HG02870 (cell line): ENCODE measurements around the gene CBX6.

Experiments
- ATAC-seq: cut with Tn5 transposase; IDR thresholded peaks from one replicate; pipeline ENCODE4 v1.9.1; 2021; ENCODE audit warnings: mild to moderate bottlenecking, moderate library complexity; ENCODE audit not compliant: unreplicated experiment

Gene CBX6

DNA sequence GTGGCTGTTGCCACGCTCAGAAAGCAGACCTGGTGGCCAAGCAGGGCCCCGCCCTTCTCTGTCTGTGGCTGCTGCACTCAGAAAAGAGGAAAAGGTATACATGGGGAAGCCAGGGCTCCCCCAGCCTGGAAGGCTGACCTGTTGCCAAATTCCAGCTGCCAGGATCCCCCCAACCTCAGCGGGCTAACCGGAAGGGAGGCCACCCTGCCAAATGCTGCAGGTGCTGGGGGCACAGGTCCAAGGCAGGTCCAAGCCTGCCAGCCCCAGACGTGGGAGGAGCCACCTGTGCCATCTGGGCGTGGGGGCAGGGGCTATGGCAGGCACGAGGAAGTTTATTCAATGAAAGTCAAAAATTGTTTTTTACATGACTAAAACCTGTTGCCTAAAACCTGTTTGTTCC is 30.8 kb downstream of the CBX6 start:
- no peak for ATAC-seq

DNA sequence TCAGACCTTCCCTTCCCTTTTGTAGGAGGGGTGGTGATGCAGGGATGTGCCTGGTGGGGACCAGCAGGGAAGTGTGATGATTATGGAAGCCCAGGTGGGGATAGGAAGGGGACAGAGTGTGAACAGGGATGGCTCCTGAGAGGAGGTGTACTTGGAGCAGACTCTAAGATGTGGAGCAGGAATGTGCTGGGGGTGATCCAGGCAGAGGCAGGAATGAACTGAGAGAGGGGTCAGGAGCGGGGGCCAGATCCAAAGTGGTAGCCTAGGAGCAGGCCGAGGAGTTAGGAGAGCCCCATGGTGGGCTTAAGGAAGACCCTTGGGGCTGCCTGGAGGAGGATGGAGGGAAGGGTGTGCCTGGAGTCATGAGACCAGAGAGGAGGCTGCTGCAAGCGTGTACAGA is 31.9 kb downstream of the CBX6 start:
- no peak for ATAC-seq

DNA sequence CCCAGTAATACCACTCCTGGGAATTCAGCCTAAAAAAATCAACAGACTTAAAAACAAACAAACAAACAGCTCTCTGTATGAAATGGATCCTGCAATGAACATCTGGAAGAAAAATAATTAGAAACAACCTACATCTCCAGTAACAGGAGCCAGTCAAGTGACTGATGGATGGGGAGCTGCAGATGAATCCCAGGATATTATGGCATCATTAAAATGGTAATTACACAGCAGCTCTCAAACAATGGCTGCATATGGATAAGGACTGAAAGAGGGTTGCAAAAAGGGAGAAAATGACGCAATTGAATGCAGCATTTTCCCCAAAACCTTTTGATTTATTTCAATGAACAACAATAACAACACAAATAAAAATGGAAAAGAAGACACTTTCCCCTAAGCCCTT is 32.3 kb downstream of the CBX6 start:
- ATAC-seq, result no peak

DNA sequence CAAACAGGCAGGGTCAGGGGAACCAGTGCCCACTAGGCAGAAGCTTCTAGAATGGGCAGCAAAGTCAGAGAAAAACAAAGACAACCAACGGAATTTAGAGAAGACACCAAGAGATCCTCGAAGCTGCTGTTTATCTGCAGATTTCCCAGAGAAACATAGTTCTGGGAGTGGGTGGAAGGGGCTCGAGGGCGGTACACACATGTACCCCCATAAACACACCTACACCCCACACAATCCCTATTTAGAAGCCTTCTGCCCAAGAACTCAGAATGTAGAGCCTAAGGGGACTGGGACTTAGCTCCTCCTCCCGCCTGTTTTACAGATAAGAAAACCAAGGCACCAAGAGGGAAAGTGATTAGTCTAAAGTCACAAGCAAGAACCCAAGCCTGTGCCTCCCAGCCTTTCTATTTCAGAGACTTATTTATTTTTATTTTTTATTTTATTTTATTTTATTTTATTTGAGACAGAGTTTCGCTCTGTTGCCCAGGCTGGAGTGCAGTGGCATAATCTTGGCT is 34.5 kb downstream of the CBX6 start:
- ATAC-seq, result no peak

DNA sequence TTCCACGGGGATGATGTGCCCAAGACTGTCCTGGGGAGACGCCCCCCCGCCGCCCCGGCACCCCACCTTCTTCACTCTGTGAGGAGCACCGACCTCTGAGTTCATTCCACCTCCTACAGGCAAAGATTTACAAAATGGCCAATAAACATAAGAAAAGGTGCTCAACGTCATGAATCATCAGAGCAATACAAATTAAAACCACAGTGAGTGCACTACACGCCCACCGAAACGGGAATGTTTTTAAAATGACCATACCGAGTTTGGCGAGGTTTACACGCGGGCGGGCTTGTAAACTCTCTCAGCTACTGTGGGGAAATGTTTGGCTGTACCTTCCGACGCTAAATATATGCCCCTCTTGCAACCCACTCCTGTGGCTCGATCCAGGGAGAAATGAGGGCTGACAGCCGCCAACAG is 36.1 kb downstream of the CBX6 start:
- no peak for ATAC-seq

DNA sequence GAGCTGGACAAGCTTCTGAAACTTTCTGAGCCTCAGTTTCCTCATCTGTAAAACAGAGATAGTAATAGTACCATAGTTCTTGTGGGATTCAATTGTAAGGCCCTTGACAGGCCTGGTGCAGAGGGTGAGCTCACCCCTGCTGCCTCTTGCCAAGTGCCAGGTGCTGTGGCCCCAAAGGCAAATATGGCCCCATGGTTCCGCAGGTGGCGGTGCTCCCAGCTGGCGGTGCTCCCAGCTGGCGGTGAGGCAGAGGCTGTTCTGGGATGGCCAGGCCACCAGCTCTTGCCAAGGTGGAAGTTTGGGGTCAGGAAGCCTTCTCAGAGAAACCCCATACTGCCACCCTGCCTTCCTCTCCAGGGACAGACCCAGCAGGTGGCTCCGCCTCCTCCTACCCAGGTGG is 37.0 kb downstream of the CBX6 start:
- no peak for ATAC-seq

DNA sequence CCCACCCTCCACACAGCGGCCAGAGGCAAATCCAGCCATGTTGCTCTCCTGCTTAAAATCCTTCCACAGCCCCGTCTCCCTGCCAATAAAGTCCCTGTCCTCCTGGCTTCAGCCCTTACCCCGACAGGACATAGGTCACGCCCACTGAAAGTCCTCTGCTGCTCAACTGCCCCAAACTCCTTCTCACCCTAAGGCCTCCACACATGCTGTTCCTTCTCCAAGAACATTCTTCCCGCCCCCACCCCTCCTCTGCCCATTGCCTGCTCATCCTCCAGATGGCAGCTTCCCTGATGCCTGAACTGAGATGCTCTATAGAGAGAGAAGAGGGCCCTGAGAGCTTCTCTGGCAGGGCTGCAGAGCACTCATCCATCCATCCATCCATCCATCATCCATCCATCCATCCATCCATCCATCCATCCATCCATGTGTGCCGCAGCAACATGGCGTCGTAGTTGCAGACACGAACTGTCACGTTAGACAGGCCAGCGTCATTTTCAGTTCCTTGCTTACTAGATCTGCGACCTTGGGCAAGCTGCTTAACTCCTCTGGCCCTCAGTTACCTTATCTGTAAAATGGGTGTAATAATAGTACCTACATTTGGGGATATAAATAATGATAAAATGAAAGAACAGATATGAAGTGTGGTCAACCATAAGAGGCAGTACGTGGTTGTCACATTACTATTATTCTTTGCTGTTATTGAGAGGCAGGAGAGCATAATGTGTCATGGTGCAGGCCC is 37.6 kb downstream of the CBX6 start:
- no peak for ATAC-seq

DNA sequence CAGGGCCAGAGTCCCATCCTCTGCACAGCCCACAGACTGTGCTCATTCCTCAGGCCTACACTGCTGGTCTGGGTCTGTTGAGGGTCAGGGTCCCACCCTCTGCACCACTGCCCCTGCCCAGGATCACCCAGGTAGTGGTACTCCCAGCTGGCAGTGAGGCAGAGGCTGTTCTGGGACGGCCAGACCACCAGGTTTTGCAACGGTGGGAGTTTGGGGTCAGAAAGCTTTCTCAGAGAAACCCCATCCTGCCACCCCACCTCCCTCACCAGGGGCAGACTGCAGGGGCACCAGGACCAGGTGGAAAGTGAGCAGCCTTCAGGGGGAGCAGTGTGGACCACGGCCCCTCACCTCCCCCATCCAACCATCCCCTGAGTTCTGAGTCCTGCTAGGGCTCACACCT is 39.0 kb downstream of the CBX6 start:
- ATAC-seq, result no peak

DNA sequence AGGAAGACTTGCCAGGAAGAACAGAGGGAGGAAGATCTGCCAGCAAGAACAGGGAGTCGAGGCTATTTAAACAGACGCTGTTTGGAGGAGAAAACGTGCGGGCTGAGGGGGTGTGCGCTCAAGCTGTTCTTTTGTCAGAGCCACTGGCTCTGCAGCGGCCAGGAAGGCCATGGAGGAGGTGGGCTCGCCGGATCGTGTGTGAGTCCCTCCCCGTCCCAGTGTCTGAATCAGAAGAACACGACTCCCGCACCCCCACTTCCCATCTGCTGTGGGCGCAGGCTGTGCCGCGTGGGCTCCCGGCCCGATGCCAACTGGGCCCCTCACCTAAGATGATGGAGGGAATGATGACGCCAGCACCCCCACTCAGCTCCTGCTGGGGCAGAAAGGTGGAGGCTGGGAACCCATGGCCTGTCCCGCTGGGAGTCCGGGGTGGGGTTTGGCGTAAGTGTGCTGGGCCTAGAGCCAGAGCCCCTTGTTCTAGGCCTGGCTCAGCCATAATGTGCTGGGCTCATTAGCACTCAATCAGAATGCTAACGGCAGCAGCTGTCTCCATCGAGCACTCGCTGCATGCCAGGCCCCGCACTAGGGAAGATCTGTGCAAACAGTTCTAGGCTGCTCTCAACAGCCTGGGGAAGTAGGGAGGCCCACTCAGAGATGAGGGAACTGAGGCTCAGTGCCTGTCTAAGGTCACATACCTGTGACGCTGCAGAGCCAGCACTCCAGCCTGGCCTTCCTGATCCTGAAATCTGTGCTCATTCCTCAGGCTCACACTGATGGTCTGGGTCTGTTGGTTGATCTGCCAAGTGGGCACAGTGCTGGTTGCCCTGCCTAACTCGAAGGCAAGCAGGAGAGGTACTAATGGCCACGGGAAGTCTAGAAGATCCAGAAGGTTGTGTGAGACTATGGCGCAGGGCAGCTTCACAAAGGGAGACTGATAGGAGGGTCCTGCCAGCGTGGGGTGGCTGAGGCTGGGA is 39.7 kb downstream of the CBX6 start:
- no peak for ATAC-seq

DNA sequence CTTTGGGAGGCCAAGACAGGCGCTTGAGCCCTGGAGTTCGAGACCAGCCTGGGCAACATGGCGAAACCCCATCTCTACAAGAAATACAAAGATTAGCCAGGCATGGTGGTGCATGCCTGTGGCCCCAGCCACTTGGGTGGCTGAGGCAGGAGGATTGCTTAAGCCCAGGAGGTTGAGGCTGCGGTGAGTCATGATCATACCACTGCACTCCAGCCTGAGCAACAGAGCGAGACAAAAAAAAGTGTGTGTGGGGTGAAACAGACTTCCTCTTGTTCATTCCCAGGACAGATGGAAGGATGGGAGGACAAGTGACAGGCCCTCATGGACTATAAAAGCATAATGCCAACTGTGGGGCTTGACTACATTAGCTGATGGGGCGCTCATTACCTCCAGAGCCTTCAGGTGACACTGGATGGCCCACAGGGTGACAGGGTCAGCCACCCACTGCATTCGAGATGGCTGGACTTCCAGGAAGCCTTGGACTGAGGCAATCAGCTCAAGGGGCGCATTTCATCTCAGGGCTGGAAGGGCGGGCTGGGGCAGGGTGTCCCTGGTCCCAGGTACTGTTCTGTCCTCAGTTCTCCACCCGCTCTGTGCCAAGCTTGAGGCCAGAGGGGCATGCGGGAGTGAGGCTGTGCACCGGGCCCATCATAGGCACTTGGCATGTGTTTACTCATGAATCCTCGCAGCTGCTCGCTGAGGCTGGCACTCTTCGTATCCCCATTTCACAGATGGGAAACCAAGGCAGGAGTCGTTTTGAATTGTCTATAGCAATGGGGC is 40.7 kb downstream of the CBX6 start:
- ATAC-seq, result no peak

DNA sequence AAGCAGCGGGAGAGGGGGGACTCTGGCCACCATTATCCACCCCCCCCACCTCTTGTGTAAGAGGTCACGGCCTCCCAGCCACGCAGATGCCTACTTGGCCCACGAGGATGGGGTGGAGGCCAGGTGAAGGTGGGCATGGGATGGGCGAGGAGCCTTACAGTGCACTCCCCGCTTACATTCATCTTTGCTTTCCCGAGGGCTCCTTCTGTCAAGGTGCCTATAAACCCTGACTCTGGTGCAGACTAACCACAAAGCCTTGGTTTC is 41.2 kb downstream of the CBX6 start:
- ATAC-seq, result no peak

DNA sequence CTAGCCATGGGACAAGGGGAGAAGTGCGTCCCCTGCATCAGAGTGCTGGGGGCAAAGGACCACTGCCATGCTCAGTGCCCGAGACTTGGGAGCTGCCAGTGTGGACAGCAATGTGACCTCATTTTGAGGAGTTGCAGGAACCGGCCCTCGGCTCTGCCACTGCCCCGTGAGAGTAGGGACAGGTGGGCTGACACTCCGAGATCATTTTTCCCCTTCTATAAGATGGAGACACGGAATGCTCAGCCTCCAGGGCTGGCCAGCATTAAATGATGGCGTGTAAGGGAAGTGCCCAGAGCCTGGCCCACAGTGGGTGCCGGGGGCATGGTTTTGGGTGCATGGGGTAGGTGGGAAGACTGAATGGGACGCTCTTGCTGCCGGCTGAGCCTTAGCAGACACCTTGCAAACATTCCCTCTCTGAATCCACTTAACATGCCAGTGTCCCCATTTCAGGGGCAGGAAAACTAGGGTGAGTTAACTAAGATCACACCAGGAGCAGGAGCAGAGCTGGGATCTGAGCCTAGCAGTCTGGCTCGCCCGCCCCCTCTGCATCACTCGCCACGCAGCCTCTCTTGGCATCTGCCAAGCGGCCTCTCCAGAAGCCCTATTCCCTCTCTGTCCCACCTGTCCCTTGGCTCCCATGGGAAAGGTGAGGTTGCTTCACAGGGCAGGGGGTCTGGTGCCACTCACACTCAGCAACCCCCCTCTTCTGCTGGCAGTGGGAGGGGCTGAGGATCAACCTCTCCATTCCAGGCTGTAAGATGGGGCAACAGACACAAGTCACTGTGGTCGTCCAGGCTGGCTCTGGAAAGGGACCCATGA is 41.8 kb downstream of the CBX6 start:
- ATAC-seq, result no peak

DNA sequence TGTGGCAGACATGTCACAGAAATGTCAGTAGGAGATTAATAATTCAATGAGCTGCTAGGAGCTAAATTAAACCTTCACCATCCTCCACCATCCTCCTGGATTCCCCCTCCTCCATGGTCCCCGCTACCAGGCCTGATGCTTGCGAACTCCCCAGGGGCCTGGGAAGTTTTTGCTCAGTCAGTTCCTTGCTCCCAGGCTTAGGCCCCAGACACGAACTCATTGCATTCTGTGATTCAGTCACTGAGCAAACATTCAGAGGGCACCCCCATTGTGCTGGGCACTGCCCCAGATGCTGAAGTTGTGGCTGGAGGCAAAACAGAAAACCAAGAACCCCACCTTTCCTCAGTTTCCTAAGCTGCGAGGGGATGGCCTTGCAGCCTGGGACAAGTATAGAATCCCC is 42.5 kb downstream of the CBX6 start:
- no peak for ATAC-seq

DNA sequence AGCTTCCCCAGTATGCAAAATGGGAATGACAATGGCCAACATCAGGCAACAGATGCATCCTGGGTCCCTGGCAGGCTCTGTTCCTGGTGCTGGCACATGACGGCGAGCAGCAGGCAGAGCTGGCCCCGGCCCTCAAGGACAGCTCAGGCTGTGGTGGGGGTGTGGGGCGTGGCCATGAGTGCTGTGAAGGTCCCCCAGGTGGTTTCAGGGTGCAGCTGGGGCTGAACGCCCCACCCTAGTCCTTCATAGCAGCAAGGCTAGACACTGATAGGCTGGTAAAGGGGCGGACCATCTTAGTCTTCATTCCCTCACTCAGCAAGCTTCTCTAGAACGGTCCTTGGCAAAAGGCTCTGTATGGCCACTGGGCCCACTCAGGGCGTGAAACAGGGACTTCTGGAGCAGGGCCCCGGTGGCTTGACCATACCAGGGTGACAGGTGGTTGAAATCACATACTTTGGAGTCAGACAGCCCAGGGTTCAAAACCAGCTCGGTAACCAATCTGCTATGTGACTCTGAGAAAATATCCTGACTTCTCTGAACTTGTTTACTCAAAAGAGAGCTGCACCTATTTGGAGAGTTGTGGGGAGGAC is 43.3 kb downstream of the CBX6 start:
- no peak for ATAC-seq

DNA sequence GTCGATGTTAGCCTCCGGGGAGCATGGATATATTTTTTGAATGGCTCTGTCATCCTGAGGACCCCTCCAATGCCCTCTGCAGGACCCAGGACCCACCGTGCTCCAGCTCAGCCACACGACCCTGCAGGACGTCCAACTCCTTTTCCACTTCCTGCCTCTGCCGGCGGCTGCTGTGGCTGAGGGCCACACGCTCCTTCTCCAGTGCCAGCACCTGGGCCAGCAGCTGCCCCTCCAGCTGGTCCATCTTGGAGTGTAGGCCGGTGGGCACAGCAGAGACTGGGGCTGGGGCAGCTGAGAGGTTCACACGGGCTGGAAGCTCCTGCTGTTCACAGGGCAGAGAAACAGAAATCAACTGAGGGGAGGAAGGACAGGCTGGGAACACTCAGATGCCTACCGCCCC is 43.8 kb downstream of the CBX6 start:
- ATAC-seq, result no peak

DNA sequence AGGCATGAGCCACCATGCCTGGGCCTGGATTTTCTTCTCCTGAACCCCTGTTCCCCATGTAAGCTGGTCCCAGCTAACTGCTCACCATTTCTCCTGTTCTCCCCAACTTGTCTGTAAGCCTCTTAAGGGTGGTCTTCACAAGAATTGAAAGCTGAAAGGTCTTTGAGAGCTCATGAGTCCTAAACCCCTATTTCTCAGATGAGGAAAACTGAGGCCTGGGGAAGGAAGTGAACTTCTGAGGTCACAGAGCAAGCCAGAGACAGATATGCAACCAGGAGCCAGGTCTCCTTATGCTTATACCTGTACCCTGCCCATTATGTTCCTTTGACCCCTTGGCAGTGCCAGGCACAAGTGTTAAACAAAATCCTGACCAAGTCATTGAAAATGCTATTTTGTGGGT is 44.5 kb downstream of the CBX6 start:
- ATAC-seq, result no peak

DNA sequence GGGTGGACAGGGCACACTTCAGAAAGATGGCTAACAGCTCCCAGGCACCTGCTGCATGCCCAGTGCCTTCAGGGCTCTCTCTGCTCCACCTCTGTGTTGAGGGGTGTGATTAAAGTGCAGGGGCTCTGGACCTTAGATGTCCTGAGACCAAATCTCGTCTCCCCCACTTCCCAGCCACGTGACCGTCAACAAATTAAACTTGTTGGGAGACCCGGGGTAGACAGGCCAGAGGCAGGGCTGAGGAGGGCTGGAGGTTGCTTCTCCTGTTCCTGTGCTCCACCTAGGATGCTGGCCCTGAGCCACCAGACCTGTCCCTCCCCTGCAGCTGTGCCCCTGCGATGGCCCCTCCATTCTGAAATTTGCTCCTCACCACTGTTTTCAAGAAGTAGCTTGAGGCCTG is 45.2 kb downstream of the CBX6 start:
- ATAC-seq, result no peak

DNA sequence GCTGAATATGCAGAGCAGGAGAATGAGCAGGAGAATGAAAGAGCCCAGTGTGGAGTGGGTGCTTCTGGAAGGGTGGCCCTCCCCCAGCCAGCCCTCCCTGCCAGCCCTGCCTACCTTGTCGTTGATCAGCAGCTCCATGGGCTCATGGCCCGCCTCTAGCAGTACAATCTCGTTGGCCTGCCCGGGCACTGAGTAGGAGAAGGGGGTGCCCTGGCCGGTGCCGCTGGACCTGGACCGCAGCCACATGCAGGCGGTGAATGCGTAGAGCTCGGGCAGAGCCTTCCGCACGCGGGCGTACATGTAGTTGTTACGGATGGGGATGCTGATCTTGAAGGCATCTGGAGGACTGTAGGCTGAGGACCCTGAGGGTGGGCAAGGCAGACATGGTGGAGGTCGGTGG is 45.6 kb downstream of the CBX6 start:
- no peak for ATAC-seq

DNA sequence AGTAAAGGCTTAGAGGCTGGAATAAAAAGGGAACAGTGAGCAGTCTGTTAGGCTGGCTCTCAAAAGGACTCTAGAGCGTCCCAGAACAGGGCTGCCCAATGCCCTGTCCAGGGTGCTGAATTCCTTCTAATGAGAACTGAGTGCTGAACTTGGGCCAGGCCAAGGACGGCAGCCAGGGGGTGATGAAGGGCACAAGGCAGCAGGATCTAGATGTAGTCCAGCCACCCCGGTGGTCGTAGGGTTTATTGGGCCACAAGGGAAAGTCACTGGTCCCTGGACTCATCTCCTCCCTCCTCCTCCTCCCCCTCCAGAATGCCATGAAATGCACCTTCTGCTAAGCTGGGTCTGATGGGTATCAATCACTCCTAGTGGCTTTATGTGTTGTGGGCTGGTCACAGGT is 47.4 kb downstream of the CBX6 start:
- no peak for ATAC-seq

DNA sequence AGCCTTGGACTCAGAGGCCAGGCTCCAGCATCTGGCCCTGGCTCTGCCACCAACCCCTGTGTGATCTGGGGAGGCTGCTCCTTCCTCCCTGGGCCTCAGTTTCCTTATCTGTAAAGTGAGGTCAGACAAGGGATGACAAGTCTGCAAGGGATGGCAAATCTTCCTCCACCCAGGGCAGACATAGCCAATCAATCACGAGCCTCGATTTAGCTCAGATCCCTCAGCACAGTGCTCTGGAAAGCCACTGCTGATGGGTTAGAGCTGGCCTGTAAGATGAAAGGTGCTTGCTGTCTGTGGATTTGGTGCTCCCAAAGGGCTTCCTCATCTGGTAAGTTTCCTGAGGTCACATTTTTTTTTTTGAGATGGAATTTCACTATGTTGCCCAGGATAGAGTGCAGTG is 48.4 kb downstream of the CBX6 start:
- no peak for ATAC-seq
